MCF 10A (cell line): ENCODE data around the gene PHKB. TPM values are rescaled to one million over a fixed set of nuclear protein-coding genes. Genes with fewer than 3 reads are reported as not detected.

Experiments
- BruUV-seq: library from RNA; stranded (reverse); fragments of 400-500 nt; replicated peaks from 2 replicates; lab custom pipeline; 2021; lab: Mats Ljungman, UMichigan
- CTCF ChIA-PET: fragments of 300-600 bp; sonication (Branson Sonifier 250); formaldehyde crosslinking; extraction: SDS; loops from one replicate; lab custom pipeline; 2021; ENCODE audit warnings: antibody characterized with exemption, inconsistent platforms; lab: Yijun Ruan, JAX
- POLR2A ChIA-PET: fragments of 300-600, 350-650 bp; sonication (Branson Sonifier 250); formaldehyde crosslinking; extraction: SDS; loops from one replicate; lab custom pipeline; 2020; ENCODE audit warnings: antibody characterized with exemption, inconsistent platforms; lab: Yijun Ruan, JAX
- DNase-seq: peaks from one replicate; pipeline ENCODE4 v3.0.0-alpha.2; 2018; ENCODE audit not compliant: unreplicated experiment
- H3K27ac Mint-ChIP-seq: one replicate; pipeline ENCODE4 v1.8.0; 2022; ENCODE audit warnings: mild to moderate bottlenecking, low read depth, mixed read lengths; ENCODE audit not compliant: unreplicated experiment
- H3K27me3 Mint-ChIP-seq: one replicate; pipeline ENCODE4 v1.8.0; 2022; ENCODE audit warnings: mixed read lengths; ENCODE audit not compliant: insufficient read depth, unreplicated experiment
- H3K36me3 Mint-ChIP-seq: one replicate; pipeline ENCODE4 v1.8.0; 2022; ENCODE audit warnings: mild to moderate bottlenecking, moderate library complexity, mixed read lengths; ENCODE audit not compliant: insufficient read depth, unreplicated experiment
- H3K4me1 Mint-ChIP-seq: one replicate; pipeline ENCODE4 v1.8.0; 2022; ENCODE audit warnings: mixed read lengths; ENCODE audit not compliant: insufficient read depth, unreplicated experiment
- H3K4me3 Mint-ChIP-seq: one replicate; pipeline ENCODE4 v1.8.0; 2022; ENCODE audit warnings: mild to moderate bottlenecking, moderate library complexity, mixed read lengths; ENCODE audit not compliant: unreplicated experiment
- H3K9me3 Mint-ChIP-seq: one replicate; pipeline ENCODE4 v1.8.0; 2022; ENCODE audit warnings: mixed read lengths; ENCODE audit not compliant: unreplicated experiment
- intact Hi-C: fragments of 100-400 bp; cut with micrococcal nuclease; formaldehyde crosslinking; loops from 2 replicates; pipeline ENCODE4 v1.14.1; 2022
- total RNA-seq: library from RNA; stranded (reverse); gene quantifications from 2 replicates; pipeline ENCODE4 v1.2.3, GENCODE V29; 2022
- TF ChIP-seq, protein P1 (sequence below): fragments of 200-600 bp; IDR thresholded peaks from one replicate; pipeline ENCODE4 v1.8.0; 2022; ENCODE audit warnings: antibody characterized with exemption, mild to moderate bottlenecking; ENCODE audit not compliant: unreplicated experiment

The PHKB gene
- total RNA-seq, 1 experiment from 2014 or later, result 62.2 TPM

DNA sequence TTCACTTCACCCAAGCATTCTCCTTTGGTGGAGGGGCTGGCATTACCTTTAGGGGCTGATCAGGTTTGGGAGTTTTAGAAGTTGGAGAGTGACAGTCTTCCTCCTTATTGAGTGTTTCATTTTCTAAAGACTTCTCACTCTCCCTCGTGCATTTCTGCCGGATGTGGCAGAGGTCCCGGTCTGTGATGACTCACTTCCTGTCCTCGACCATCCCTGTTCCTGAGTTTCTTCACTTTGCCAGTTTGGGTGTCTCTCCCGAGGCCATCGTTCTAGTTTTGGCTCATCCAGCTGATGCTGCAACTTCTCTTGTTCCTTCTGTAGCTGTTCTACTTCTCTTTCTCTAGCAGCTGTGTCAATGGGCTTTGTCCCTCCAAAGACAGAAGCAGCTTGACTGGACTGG is 104.3 kb downstream of the PHKB start:
- Mint-ChIP-seq H3K4me1 (peaks cover 15% of the 10 kb centered on the region), H3K27ac (peak overlapping the region; percentile 80), H3K36me3 (peaks cover 4% of the 10 kb centered on the region), H3K4me3 (peak overlapping the region; percentile 42), H3K9me3 (no peaks in the 10 kb centered on the region), H3K27me3 (no peaks in the 10 kb centered on the region)
- TF ChIP-seq, protein P1, sequence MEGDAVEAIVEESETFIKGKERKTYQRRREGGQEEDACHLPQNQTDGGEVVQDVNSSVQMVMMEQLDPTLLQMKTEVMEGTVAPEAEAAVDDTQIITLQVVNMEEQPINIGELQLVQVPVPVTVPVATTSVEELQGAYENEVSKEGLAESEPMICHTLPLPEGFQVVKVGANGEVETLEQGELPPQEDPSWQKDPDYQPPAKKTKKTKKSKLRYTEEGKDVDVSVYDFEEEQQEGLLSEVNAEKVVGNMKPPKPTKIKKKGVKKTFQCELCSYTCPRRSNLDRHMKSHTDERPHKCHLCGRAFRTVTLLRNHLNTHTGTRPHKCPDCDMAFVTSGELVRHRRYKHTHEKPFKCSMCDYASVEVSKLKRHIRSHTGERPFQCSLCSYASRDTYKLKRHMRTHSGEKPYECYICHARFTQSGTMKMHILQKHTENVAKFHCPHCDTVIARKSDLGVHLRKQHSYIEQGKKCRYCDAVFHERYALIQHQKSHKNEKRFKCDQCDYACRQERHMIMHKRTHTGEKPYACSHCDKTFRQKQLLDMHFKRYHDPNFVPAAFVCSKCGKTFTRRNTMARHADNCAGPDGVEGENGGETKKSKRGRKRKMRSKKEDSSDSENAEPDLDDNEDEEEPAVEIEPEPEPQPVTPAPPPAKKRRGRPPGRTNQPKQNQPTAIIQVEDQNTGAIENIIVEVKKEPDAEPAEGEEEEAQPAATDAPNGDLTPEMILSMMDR, result no peak
- ChIA-PET POLR2A (interaction anchor here (0.9 kb wide), 1 partner anchor 26 kb away, joined by 3 read pairs; no protein-coding TSS in a partner anchor), CTCF (interaction anchor here (2.1 kb wide), 1 partner anchor 422 kb away, joined by 5 read pairs; the partner anchor contains the start of gene NETO2)
- BruUV-seq, result no TSS peak
- intact Hi-C loops, result no loop called here
- peak; percentile 89 for DNase-seq

DNA sequence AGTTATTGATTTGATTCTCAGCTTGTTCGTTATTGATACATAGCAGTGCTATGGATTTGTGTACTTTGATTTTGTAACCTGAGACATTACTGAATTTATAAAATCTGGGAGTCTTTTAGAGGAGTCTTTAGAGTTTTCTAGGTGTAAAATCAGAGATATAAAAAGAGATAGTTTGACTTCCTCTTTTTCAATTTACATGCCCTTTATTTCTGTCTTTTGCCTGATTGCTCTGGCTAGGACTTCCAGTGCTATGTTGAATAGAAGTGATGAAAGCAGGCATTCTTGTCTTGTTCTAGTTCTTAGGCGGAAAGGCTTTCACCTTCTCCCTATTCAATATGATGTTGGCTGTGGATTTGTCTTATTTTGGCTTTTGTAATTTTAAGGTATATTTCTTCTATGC is 106.2 kb downstream of the PHKB start:
- Mint-ChIP-seq H3K9me3 (no peaks in the 10 kb centered on the region), H3K4me3 (no peak overlapping the region), H3K27me3 (no peaks in the 10 kb centered on the region), H3K4me1 (peaks cover 15% of the 10 kb centered on the region), H3K27ac (no peak overlapping the region), H3K36me3 (peaks cover 4% of the 10 kb centered on the region)
- BruUV-seq, result no TSS peak
- DNase-seq, result no peak
- POLR2A ChIA-PET, result interaction anchor here (1.7 kb wide), 1 partner anchor 21 kb away, joined by 4 read pairs; no protein-coding TSS in a partner anchor
- CTCF ChIA-PET, result interaction anchor here (2.1 kb wide), 1 partner anchor 424 kb away, joined by 5 read pairs; the partner anchor contains the start of gene NETO2
- intact Hi-C loops, result no loop called here
- TF ChIP-seq, protein P1, result no peak

DNA sequence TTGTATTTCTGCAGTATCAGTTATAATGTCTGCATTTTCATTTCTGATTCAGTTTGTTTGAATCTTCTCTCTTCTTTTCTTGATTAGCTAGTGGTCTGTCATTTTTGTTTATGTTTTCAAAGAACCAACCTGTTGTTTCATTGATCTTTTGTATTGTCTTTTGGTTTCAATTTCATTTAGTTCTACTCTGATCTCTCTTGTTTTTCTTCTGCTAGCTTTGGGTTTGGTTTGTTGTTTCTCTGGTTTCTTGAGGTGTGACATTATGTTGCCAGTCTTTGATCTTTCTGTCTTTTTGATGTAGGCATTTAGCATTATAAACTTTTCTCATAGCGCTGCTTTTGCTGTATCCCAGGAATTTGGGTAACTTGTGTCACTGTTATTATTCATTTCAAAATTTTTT is 107.2 kb downstream of the PHKB start:
- no peak for DNase-seq
- TF ChIP-seq, protein P1, result no peak

DNA sequence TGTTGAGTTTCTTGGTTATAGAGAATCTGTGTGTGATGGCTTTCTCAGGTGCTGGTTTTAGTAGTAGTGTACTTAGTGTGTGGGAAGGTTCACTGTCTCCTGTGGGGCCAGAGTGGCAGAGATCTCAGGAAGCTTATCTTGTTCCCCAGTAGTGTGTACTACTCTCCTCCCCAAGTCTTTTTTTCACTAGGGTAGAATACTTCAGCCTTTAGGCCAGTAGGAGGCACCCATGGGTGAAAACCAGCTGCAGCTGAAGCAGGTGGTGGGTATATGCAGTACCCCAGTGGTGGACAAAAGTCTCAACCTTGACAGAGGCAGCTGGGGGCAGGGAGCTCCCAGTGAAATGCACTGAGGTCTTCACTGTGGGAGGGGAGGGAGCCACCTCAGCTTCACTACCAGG is 109.9 kb downstream of the PHKB start:
- no peak overlapping the region for H3K27ac Mint-ChIP-seq
- no peaks in the 10 kb centered on the region for H3K9me3 Mint-ChIP-seq
- no TSS peak for BruUV-seq
- no peak for DNase-seq
- no peaks in the 10 kb centered on the region for H3K27me3 Mint-ChIP-seq
- ChIA-PET POLR2A (interaction anchor here (0.6 kb wide), 1 partner anchor 32 kb away, joined by 3 read pairs; no protein-coding TSS in a partner anchor), CTCF (interaction anchor here (0.7 kb wide), 1 partner anchor 117 kb away, joined by 4 read pairs; no protein-coding TSS in a partner anchor)
- intact Hi-C loops, result loop anchor here (10.0 kb wide), 1 partner anchor 426 kb away; the partner anchor contains the start of gene NETO2
- TF ChIP-seq, protein P1, result no peak
- peaks cover 16% of the 10 kb centered on the region for H3K4me1 Mint-ChIP-seq
- H3K4me3 Mint-ChIP-seq, result no peak overlapping the region
- H3K36me3 Mint-ChIP-seq, result no peaks in the 10 kb centered on the region

More for the DNA sequence above, 107.2 kb downstream of the PHKB start:
- Mint-ChIP-seq H3K27ac (no peak overlapping the region), H3K4me3 (no peak overlapping the region), H3K36me3 (peaks cover 4% of the 10 kb centered on the region), H3K27me3 (no peaks in the 10 kb centered on the region), H3K4me1 (peaks cover 15% of the 10 kb centered on the region), H3K9me3 (no peaks in the 10 kb centered on the region)
- POLR2A ChIA-PET, result interaction anchor here (0.7 to 1.7 kb wide), 3 partner anchors 22 to 107 kb away, joined by 3 to 4 read pairs (median 4); partner anchors contain the start of gene PHKB
- no TSS peak for BruUV-seq
- intact Hi-C loops, result no loop called here
- CTCF ChIA-PET, result interaction anchor here (1.5 kb wide), 1 partner anchor 487 kb away, joined by 7 read pairs; no protein-coding TSS in a partner anchor
